Amygdala (tissue), 56 donors: ENCODE results near the gene TPSB2.
A peak's percentile ranks its signal among the peaks of the same experiment; 100 is the strongest.
"Not testable (repeated sequence)": the region's sequence is repeated elsewhere in the genome, so short reads cannot be mapped to it uniquely, and the experiment has no call there.

ENCODE experiments used
- DNase-seq, 56 donors: peaks; one replicate each; lab custom pipeline; 2025; lab: John Stamatoyannopoulos, UW

Gene TPSB2

DNA sequence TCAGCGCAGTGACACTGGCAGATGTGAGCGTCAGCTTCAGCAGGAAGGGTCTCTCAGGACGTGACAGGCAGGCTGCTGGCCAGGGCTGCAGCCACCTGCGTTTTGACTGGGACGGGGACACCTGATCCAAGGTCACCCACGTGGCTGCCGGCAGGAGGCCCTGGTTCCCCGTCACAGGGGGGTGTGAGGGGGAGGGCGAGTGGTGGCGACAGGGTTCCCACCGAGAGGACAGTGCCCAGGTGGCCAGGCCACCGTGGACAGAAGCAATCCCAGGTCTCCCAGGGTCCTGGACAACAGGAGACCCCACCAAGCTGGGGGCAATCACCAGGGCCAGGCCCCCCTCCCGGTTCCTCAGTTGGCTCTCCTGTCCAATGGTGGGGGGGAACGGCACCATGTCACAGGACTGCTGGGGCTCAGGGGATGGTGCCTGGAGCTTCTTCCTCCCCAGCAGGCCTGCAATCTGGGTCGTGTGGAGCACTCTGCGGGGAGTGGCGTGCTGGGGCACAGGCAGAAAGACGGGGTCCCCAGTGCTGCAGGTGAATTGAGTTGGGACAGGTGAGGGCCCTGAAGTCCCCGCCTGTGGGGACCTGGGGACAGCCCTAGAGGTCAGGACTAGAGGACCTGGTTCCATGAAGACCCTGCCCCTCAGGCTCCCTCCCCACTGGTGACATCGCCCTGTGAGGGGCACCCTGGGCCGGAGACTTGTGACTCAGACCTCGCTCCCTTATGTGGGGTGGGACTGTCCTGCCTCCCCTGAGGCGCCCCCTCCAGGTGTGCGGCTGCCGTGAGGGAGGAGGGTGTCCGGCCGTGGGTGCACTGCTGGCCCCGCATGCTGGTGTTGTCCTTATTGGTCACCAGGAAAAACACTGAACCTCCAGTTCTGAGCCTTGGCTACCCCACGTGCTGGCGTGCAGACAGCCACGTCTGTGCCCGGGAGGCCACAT is 14.2 kb upstream of the TPSB2 start:
- DNase-seq, result not testable (repeated sequence)

DNA sequence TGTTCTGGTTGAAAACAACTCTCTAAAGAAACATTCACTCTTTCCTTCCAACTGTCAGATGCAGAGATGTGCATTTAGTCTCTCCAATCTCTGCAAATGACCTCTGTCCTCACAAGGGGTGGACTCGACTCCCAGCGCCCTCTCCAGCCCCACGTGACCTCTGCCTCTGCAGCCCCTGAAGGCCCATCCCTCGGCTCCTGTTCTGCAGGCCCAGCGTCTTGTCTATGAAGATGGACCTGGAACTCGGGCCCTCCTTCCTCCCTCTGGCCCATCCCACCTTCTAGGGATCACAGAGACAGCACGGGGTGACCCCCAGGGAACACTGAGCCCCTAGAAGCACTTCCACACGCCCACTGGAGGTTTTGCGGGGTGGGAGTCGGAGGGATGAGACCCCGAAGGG is 13.4 kb upstream of the TPSB2 start:
- not testable (repeated sequence) for DNase-seq

DNA sequence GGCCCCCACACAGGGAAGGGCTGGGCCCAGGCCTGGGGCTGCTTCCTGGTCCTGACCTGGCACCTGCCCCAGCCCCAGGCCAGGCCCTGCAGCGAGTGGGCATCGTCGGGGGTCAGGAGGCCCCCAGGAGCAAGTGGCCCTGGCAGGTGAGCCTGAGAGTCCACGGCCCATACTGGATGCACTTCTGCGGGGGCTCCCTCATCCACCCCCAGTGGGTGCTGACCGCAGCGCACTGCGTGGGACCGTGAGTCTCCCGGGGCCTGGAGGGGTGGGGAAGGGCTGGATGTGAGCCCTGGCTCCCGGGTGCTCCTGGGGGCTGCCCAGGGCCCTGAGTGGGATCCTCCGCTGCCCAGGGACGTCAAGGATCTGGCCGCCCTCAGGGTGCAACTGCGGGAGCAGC is 11.1 kb upstream of the TPSB2 start:
- DNase-seq, result not testable (repeated sequence)

DNA sequence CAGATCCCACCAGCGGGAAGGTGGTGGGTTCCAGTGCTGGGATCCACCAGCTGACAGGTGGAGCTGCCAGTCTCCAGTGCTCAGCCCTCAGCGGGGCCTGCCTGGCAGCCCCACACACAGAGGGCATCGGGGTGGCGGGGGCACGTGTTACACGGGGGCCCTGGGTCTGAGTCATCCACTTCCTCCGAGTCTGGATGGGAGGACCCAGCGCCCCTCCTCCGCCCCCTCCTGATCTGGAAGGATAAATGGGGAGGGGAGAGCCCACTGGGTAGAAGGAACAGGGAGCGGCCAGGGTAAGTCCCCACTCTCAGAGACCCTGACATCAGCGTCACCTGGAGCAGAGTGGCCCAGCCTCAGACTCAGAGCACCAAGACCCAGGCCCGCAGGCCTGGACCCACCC is 10.5 kb upstream of the TPSB2 start, which contains the start of gene TPSAB1:
Gene TPSAB1, plus strand, starts transcription at position 270 of the 400 bp plus-strand sequence. CDS start 234 bp downstream, outside the sequence.
- DNase-seq, result not testable (repeated sequence)

DNA sequence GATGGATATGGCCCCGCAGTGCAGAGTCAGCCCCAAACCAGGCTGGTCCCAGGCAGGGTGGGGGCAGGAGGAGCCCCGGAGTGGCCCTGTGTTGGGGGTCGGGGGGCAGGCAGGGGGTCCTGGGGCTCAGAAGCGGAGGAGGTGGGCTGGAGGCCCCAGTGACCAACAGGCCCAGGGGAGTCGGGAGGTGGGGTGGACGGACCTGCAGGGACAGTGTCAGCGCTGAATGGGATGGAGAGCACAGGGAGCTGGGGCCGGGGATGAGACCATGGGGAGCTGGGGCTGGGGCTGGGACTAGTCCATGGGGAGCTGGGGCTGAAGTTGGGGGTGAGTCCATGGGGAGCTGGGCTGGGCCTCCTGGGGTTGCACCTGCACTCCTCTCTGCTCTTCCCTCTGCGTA is 9.6 kb upstream of the TPSB2 start:
- not testable (repeated sequence) for DNase-seq

DNA sequence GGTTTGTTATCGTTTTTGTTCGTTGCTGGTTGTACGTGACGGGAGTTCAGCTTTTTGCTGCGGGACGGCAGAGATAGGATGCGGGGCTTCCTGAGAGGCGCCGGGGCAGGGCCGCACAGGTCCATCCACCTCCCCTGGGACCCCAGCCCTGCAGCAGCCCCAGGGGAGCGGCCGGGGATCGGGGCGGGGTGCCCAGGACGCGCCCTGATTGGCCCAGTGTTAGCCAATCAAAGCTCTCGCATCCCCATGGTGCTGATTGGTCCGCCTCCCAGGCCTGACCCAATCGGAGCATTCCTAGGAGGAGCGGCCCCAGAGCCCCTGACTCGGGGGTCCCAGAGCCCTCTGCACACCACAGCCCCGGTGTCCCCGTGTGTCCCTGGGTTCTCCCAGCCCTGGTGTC is 8.9 kb upstream of the TPSB2 start:
- DNase-seq, result peak in 1 of 56 donors; percentile 16

DNA sequence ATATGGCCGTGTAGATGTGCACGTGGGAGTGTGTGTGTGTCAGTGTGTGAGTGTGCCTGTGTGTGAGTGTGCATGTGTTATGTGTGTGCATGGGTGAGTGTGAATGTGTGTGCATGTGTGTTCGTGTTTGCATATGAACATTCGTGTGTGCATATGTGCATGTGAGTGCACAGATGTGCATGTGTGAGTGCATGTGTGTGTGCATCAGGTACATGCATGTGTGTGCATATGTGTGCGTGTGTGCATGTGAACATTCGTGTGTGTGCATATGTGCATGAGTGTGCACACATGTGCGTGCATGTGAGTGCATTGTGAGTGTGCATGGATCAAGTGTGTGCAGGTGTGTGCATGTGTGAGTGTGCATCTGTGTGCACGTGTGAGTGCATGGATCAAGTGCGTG is 8.0 kb upstream of the TPSB2 start:
- DNase-seq, result no peak

DNA sequence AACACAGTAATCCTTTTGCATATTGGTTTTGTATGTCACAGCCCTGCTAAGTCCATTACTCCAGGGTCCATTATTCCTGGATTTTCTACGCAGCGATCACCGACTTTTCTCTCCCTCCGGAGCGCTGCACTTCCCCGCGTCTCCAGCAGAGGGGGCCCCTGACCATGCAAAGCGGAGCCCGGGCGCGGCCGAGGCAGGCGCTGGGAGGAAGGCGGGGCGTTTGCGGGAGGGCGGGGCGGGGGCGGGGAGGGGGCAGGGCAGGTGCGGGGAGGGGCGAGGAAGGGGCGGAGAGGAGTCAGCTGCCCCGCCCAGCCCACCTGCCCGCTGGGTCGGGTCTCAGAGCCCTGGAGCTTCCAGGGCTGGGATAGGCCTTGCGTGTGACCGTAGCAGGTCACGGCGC is 6.7 kb upstream of the TPSB2 start:
- DNase-seq, result not testable (repeated sequence)

DNA sequence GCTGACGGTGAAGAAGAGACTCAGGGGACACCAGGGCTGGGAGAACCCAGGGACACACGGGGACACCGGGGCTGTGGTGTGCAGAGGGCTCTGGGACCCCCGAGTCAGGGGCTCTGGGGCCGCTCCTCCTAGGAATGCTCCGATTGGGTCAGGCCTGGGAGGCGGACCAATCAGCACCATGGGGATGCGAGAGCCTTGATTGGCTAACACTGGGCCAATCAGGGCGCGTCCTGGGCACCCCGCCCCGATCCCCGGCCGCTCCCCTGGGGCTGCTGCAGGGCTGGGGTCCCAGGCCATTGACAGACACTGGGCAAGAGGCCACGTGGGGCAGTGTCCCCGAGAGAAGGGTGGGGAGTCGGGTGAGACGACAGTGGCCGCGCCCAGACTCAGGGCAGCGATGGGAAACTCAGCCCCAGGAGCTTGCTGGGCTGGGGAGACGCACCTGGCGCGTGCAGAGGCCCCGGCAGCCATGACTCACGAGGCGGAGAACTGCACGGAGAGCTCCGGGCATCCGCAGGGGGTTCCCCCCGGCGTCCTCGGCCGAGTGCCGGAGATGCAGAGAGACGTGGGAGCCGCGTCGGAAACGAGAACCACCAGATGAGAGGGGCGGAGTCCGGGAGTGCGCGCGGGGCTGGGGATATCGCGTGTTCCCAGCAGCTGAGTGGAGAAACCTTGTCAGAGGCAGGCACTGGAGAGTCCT is 2.2 kb upstream of the TPSB2 start:
- DNase-seq, result not testable (repeated sequence)

DNA sequence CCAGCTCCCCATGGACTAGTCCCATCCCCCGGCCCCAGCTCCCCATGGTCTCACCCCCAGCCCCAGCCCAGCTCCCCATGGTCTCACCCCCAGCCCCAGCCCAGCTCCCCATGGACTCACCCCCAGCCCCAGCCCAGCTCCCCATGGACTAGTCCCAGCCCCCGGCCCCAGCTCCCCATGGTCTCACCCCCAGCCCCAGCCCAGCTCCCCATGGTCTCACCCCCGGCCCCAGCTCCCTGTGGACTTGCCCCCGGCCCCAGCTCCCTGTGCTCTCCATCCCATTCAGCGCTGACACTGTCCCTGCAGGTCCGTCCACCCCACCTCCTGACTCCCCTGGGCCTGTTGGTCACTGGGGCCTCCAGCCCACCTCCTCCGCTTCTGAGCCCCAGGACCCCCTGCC is 1.3 kb upstream of the TPSB2 start:
- not testable (repeated sequence) for DNase-seq

DNA sequence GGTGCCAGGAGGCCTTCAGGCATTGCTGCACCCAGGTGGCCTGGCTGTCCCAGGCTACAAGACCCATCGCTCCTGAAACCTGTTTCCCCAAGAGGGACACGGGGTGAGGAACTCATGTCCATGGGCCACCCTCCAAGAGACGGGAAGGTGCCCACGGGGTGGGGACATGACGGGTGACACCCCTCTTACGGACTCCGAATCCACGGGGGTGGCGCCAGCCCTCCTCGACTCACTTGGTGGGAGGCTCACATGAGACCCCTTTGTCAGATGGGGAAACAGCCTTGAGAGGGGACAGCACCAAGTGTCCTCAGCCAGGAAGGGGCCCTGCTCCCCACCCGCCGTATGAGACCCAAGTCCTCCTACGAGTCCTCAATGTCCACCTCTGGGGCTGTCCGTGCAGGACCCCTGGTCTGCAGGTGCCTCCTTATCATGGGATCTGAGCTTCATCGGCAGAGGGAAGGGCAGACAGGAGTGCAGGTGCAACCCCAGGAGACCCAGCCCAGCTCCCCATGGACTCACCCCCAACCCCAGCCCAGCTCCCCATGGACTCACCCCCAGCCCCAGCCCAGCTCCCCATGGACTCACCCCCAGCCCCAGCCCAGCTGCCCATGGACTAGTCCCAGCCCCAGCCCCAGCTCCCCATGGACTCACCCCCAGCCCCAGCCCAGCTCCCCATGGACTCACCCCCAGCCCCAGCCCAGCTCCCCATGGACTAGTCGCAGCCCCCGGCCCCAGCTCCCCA is 658 bp upstream of the TPSB2 start:
- not testable (repeated sequence) for DNase-seq

DNA sequence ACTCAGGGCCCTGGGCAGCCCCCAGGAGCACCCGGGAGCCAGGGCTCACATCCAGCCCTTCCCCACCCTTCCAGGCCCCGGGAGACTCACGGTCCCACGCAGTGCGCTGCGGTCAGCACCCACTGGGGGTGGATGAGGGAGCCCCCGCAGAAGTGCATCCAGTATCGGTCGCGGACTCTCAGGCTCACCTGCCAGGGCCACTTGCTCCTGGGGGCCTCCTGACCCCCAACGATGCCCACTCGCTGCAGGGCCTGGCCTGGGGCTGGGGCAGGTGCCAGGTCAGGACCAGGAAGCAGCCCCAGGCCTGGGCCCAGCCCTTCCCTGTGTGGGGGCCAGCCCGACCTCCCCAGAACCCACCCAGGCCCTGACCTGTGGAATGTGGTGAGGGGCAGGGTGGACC is 508 bp downstream of the TPSB2 start:
- not testable (repeated sequence) for DNase-seq

DNA sequence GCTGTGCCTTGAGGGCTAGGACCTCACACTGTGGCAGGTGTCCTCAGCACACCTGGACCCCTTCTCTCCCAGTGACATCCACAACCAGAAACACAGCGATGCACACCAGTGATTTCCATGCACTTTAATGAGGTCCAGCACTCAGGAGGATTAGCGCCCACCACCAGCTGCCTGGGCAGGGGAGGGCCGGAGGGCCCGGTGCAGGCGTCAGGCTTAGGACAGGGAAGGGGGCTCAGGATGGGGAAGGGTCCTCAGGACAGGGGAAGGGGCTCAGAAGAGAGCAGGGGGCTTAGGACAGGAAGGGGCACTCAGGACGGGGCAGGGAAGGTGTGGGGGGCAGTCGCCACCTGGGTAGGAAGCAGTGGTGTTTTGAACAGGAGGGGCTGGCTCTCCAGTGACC is 1.8 kb downstream of the TPSB2 start:
- DNase-seq, result not testable (repeated sequence)

DNA sequence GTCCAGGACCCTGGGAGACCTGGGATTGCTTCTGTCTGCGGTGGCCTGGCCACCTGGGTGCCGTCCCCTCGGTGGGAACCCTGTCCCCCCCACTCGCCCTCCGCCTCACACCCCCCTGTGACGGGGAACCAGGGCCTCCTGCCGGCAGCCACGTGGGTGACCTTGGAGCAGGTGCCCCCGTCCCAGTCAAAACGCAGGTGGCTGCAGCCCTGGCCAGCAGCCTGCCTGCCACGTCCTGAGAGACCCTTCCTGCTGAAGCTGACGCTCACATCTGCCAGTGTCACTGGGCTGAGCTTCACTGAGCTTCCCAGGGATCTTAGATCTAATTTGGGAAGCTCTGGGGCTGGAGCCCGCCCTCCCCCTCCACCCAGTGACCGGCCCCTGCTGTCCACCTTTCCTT is 3.3 kb downstream of the TPSB2 start:
- DNase-seq, result not testable (repeated sequence)

DNA sequence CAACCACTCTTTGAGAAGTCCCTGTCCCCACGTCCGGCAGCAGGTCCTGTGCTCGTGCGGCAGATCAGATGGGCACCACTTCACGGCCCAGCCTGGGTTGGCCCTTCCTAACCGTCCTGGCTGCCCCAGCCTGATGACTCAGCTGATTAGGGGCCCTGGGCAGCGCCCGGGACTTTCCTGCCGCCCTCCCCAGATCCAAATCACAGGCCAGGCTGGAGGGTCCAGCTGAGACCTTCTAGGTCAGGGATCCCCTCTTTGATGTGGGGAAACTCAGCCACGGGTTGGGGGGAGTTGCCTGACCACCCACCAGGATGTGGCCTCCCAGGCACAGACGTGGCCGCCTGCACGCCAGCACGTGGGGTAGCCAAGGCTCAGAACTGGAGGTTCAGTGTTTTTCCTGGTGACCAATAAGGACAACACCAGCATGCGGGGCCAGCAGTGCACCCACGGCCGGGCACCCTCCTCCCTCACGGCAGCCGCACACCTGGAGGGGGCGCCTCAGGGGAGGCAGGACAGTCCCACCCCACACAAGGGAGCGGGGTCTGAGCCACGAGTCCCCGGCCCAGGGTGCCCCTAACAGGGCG is 4.2 kb downstream of the TPSB2 start:
- DNase-seq, result not testable (repeated sequence)

DNA sequence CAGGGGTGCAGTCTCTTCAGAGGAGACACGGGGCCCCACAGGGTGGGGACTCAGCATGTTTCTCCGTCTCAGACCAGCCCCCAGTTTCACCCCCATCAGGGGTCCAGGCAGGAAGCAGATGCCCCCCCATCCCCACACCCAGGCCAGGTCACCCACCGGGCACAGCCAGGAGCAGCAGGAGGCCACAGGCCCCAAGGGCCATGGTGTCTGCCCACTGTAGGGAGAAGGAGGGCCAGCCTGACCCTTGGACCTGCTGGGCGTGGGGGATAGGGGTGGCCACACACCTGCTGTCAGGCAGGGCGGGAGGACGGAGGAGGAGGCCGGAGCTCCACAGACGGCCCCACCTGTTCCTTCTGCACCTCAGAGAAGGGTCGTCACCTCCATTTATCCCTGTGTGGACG is 4.9 kb downstream of the TPSB2 start, which contains the start of gene TPSG1:
Gene TPSG1, minus strand, starts transcription at position 218 of the 401 bp plus-strand sequence. Its CDS starts 16 bp downstream, at position 202.
- DNase-seq, result no peak

DNA sequence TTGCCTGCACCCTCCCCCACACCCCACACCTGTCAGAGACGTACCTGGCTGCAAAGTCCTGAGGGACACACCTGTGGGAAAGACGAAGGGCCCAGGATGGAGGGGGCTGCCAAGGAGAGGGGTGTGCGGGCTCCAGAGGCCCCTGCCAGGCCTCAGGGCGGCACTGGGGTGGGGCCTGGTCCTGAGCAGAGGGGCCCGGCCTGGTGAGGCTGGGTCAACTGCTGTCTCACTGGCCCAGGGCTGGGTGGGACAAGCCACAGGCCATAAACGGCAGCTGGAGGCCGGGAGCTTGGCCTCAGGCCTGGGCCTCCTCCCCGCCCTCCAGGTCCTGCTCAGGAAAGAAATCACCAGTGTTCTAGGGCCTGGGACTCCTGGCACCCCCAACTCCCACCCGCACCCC is 5.4 kb downstream of the TPSB2 start:
- DNase-seq, result no peak

DNA sequence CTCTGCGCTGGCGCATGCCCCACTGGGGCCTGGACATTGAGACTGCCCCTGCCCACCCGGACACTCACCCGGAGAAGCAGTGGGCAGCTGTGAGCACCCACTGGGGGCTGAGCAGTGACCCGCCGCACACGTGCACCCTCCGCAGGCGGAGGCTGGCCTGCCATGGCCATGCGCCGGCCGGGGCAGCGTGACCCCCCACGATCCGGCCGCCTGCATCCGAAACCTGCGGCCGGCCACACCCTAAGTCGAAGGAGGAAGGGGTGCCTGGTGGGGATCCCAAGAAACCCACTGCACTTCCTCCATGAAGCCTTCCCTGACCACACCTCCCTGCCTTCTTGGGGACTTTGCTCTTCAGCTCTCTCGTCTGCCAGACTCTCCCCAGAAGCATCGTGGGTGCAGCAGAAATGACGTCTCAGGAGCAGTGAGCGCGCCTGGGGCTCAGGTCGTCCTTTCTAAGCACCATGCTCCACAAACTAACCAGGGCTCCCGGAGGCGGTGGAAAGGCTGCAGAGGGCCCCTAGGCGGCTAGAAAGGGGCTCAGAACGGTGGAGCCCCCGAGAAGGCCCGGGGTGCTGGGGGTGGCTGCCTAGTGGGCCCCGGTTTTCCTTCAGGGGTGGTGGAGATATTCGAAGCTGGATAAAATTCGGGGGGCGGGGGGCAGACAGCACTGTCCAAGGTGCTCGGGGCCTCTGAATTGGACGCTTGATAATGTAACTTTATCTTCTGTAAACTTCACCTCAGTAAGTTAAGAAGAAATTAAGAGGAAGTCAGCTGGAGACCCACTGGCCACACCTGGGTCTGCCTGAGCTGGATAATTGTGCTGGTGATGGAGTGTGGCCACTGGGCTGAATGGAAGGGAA is 6.4 kb downstream of the TPSB2 start:
- no peak for DNase-seq
